ENCODE measurements around the gene THBS2.

THBS2 gene

DNA sequence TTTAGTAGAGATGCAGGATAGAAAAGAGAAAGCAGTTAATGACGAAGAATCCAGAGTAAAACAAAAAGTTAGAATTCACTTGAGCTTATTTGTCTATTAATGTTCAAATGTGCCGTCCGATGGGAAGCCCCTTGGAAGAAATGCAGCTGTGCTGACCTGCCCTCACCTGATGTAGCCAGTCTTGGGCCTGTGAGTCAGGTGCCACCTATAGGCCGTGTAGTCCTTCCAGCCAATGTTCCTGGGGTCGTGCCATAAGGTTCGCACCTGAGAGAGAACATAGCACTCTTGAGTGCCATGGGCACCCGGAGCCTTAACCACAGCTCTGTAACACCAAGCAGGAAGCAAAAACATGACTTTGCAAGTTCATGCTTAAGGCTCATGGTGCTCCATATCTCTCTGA, 32.4 kb downstream of the THBS2 start:
- DNase-seq (ENCODE audit: low read depth), result no peak
- TF ChIP-seq, protein P1, sequence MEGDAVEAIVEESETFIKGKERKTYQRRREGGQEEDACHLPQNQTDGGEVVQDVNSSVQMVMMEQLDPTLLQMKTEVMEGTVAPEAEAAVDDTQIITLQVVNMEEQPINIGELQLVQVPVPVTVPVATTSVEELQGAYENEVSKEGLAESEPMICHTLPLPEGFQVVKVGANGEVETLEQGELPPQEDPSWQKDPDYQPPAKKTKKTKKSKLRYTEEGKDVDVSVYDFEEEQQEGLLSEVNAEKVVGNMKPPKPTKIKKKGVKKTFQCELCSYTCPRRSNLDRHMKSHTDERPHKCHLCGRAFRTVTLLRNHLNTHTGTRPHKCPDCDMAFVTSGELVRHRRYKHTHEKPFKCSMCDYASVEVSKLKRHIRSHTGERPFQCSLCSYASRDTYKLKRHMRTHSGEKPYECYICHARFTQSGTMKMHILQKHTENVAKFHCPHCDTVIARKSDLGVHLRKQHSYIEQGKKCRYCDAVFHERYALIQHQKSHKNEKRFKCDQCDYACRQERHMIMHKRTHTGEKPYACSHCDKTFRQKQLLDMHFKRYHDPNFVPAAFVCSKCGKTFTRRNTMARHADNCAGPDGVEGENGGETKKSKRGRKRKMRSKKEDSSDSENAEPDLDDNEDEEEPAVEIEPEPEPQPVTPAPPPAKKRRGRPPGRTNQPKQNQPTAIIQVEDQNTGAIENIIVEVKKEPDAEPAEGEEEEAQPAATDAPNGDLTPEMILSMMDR (conservative IDR thresholded peaks at IDR 0.05; ENCODE audit: low read length), result no peak
- H3K4me3 ChIP-seq (ENCODE audit: low read length), result no peak overlapping the region

DNA sequence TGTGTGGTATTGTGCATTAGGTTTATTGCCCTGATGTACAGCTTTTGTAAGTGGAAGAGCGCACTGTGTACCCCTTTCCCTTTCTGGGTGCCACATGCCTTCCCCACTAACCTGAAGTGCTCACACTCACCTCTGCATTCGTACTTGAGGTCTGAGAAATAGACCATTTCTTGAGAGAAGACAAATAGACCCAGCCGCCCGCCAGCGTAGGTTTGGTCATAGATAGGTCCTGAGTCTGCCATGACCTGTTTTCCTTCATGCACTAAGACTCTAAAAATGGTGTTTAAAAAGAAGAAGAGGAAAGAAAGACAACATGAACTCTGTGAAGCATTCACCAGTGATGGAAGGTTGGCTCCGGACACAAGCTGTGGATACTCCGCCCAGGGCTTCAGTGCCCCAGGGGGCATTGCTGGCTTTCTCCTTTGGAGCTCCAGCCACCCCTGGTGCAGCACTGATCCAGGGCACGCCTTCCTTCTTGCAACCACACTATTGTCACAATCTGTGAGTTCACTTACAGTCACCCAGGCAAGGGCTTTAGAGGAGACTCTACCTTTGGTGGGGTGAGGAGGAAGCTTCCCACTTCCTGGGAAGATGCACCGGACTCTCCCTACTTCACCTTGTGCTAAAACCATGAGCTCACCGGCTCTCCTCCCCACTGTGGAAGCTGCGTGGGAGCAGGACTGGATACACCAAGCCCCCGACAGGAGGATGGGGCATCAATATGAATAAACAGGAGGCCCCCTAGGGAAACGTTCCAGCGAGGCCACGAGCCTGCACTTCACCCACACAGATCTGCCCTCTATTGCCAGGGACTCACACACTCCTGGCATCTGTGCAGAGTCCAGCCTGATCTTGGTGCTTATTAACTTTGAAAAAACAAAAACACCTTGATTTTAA, 33.3 kb downstream of the THBS2 start:
- no peak for DNase-seq (ENCODE audit: low read depth)
- no peak overlapping the region for H3K4me3 ChIP-seq (ENCODE audit: low read length)
- TF ChIP-seq, protein P1 (conservative IDR thresholded peaks at IDR 0.05; ENCODE audit: low read length), result no peak

DNA sequence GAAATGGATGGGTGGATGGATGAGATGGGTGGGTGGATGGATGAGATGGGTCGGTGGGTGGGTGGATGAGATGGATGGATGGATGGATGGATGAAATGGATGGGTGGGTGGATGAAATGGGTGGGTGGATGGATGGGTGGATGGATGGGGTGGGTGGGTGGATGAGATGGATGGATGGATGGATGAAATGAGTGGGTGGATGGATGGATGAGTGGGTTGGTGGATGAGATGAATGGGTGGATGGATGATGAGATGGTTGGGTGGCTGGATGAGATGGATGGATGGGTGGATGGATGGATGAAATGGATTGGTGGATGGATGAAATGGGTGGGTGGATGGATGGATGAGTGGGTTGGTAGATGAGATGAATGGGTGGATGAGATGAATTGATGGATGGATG, 35.7 kb downstream of the THBS2 start:
- TF ChIP-seq, protein P1 (conservative IDR thresholded peaks at IDR 0.05; ENCODE audit: low read length), result no peak
- DNase-seq (ENCODE audit: low read depth), result no peak
- no peak overlapping the region for H3K4me3 ChIP-seq (ENCODE audit: low read length)

DNA sequence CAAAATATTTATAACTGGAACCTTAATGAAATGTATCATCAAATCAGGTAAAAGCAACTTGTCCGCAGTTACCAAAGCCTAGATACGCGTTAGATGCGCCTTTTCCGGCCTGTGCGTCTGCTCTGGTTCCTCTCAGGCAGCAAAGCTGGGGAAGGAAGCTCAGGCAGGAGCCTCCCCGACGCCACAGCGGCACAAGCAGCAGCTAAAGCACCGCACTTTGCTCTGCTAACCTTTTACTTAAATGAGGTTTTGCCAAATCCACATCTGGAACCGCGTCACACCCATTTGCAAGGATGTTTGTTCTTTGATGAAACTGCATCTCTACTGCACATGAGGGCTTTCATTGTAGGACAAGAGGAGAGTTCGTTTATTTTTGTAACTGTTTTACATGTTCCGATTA, 36.8 kb downstream of the THBS2 start:
- DNase-seq (ENCODE audit: low read depth), result peak; percentile 57
- H3K4me3 ChIP-seq (ENCODE audit: low read length), result no peak overlapping the region
- TF ChIP-seq, protein P1 (conservative IDR thresholded peaks at IDR 0.05; ENCODE audit: low read length), result no peak

DNA sequence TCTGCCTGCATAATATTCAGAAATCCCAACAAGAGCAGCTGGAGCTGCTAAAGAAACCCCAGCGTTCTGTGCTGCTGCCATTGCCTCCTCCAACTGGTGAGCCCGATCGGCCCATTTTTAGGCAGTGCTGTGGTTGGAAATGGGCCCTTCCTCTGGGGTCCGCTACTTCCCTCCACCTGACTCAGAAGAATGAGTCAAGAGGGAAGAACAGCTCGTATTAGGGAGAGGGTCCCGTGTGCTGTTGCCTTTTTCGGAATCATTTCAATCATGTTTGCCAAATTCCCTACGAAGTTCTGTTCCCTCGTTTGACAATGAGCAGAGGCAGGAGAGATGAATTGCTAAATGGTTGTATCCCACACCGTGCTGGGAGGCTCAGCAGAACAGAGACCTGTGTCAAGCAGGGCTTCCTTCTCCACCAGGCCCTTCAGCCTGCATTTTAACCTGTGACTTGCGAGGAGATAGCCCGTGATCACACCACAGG, 38.4 kb downstream of the THBS2 start:
- TF ChIP-seq, protein P1 (conservative IDR thresholded peaks at IDR 0.05; ENCODE audit: low read length), result no peak
- peak overlapping the region; percentile 23 for H3K4me3 ChIP-seq (ENCODE audit: low read length)
- peak; percentile 30 for DNase-seq (ENCODE audit: low read depth)

DNA sequence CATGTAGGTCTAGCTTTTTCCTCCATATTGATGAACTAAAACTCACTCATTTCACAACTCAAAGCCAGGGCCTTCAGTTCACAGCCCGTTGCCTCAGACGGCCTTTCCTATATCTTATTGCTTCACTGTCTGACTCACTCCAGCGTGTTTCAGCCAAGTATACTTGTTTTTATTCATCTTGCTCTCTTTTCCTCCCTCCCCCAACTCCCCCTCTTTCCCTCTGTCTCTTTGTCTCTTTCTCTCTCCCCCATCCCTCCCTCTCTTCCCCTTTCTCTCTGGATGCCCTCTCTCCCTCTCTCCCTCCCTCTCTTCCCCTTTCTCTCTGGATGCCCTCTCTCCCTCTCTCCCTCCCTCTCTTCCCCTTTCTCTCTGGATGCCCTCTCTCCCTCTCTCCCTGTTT, 38.9 kb downstream of the THBS2 start:
- peak; percentile 97 for DNase-seq (ENCODE audit: low read depth)
- H3K4me3 ChIP-seq (ENCODE audit: low read length), result peak overlapping the region; percentile 23; the same call in 1 of the 2 replicates

DNA sequence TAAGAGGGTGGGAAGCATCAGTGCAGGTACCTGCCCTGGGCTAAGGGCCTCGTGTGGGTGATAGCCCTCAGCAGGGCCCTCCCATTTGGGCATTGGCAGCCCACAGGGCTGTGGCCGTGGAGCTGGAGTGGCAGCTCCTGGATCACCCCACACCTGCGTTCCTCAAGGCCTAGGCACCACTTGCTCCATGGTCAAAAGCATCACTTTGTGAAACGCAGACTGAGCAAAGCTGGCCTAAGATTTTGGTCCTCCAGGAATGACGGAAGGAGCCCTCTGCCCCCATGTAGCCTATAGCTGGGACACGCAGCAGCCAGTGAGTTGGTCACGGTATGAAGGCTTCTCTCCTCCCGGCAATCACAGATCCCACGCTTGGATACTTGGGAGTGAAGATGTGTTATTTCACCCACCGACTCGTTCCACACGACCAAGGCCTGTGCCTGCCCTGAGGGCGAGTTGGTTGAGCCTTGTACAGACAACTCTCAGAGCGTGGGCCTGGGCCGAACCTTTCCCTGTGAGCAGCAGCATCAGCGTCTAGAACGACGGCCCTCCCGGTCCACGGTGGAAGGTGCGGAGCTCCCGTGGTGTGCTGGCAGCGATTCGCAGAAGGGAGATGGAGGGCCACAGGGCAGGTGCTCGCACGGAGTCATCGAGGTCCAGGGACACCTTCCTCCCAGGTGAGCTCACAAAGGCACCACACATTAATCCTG, 39.7 kb downstream of the THBS2 start:
- TF ChIP-seq, protein P1 (conservative IDR thresholded peaks at IDR 0.05; ENCODE audit: low read length), result no peak
- no peak for DNase-seq (ENCODE audit: low read depth)
- no peak overlapping the region for H3K4me3 ChIP-seq (ENCODE audit: low read length)
